ENCODE data around the gene AKR1A1.

The AKR1A1 gene

GRCh38 chr1:45550401-45551351 is at the start of gene AKR1A1:
TSS of gene AKR1A1 (plus strand) at chr1:45550826. CDS start at chr1:45561795, 10,969 bp downstream.
- Histone ChIP-seq H3K4me3 (ENCODE audit: low read depth, low read length) (peak within 1 kb of the TSS; percentile 89), H3K9ac (ENCODE audit: low read depth, low read length) (peak within 1 kb of the TSS; percentile 94), H3K36me3 (ENCODE audit: control insufficient read depth, insufficient read depth, low read length) (peaks cover 36% of the 10 kb centered on the region), H3K27ac (ENCODE audit: low read depth, low read length) (peak within 1 kb of the TSS; percentile 88), H3K9me3 (ENCODE audit: control insufficient read depth, insufficient read depth, low read length) (no peaks in the 10 kb centered on the region), H3K4me1 (ENCODE audit: control insufficient read depth, insufficient read depth, low read length) (peaks cover 6% of the 10 kb centered on the region; the same call in 1 of the 2 replicates), H3K27me3 (ENCODE audit: control insufficient read depth, insufficient read depth, low read length) (no peaks in the 10 kb centered on the region)

DNA sequence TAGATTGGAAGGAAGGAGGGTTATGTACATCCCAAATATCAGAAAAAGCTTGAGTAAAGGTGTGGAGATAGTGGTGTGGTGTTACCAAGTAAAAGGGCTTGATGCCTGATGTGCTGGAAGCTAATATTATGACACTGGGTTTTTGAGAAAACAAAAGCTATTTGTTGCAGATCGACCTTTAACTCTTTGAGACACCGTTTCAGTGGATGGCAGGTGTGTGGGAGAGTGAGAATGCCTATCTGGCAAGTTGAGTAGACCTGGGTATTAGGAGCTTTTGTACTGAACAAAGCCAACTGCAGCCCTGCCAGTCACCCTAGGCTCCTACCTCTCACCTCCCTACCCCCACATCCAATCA is 49.1 kb upstream of the AKR1A1 start:
- no peaks in the 10 kb centered on the region for H3K9me3 ChIP-seq (ENCODE audit: control insufficient read depth, insufficient read depth, low read length)
- H3K9ac ChIP-seq (ENCODE audit: low read depth, low read length): no peak overlapping the region
- H3K4me3 ChIP-seq (ENCODE audit: low read depth, low read length): 0 out of 2 replicates have a peak overlapping the region, but pooled peaks have one; percentile 82
- no peaks in the 10 kb centered on the region for H3K27me3 ChIP-seq (ENCODE audit: control insufficient read depth, insufficient read depth, low read length)
- peaks cover 12% of the 10 kb centered on the region for H3K4me1 ChIP-seq (ENCODE audit: control insufficient read depth, insufficient read depth, low read length)
- H3K36me3 ChIP-seq (ENCODE audit: control insufficient read depth, insufficient read depth, low read length): no peaks in the 10 kb centered on the region
- no peak overlapping the region for H3K27ac ChIP-seq (ENCODE audit: low read depth, low read length)

GRCh38 chr1:45503462-45504360 is 46.9 kb upstream of the AKR1A1 start:
- H3K36me3 ChIP-seq (ENCODE audit: control insufficient read depth, insufficient read depth, low read length): peaks cover 11% of the 10 kb centered on the region
- H3K4me3 ChIP-seq (ENCODE audit: low read depth, low read length): no peak overlapping the region
- H3K4me1 ChIP-seq (ENCODE audit: control insufficient read depth, insufficient read depth, low read length): peaks cover 12% of the 10 kb centered on the region

GRCh38 chr1:45507195-45507594 is 43.4 kb upstream of the AKR1A1 start:
- no peaks in the 10 kb centered on the region for H3K4me1 ChIP-seq (ENCODE audit: control insufficient read depth, insufficient read depth, low read length)
- H3K4me3 ChIP-seq (ENCODE audit: low read depth, low read length): no peak overlapping the region
- peaks cover 45% of the 10 kb centered on the region for H3K36me3 ChIP-seq (ENCODE audit: control insufficient read depth, insufficient read depth, low read length)
- no peaks in the 10 kb centered on the region for H3K27me3 ChIP-seq (ENCODE audit: control insufficient read depth, insufficient read depth, low read length)
- H3K27ac ChIP-seq (ENCODE audit: low read depth, low read length): no peak overlapping the region
- no peaks in the 10 kb centered on the region for H3K9me3 ChIP-seq (ENCODE audit: control insufficient read depth, insufficient read depth, low read length)
- no peak overlapping the region for H3K9ac ChIP-seq (ENCODE audit: low read depth, low read length)

More at GRCh38 chr1:45503462-45504360, 46.9 kb upstream of the AKR1A1 start:
- Histone ChIP-seq H3K9me3 (ENCODE audit: control insufficient read depth, insufficient read depth, low read length) (no peaks in the 10 kb centered on the region), H3K27ac (ENCODE audit: low read depth, low read length) (no peak overlapping the region), H3K27me3 (ENCODE audit: control insufficient read depth, insufficient read depth, low read length) (no peaks in the 10 kb centered on the region), H3K9ac (ENCODE audit: low read depth, low read length) (no peak overlapping the region)

- Histone ChIP-seq H3K36me3 (ENCODE audit: control insufficient read depth, insufficient read depth, low read length) (peaks cover 52% of the 10 kb centered on the region), H3K4me3 (ENCODE audit: low read depth, low read length) (no peak overlapping the region), H3K27me3 (ENCODE audit: control insufficient read depth, insufficient read depth, low read length) (no peaks in the 10 kb centered on the region), H3K9ac (ENCODE audit: low read depth, low read length) (no peak overlapping the region), H3K4me1 (ENCODE audit: control insufficient read depth, insufficient read depth, low read length) (no peaks in the 10 kb centered on the region), H3K9me3 (ENCODE audit: control insufficient read depth, insufficient read depth, low read length) (no peaks in the 10 kb centered on the region), H3K27ac (ENCODE audit: low read depth, low read length) (no peak overlapping the region)
These were observed 42.7 kb upstream of the AKR1A1 start for GRCh38 chr1:45507893-45508292.

DNA sequence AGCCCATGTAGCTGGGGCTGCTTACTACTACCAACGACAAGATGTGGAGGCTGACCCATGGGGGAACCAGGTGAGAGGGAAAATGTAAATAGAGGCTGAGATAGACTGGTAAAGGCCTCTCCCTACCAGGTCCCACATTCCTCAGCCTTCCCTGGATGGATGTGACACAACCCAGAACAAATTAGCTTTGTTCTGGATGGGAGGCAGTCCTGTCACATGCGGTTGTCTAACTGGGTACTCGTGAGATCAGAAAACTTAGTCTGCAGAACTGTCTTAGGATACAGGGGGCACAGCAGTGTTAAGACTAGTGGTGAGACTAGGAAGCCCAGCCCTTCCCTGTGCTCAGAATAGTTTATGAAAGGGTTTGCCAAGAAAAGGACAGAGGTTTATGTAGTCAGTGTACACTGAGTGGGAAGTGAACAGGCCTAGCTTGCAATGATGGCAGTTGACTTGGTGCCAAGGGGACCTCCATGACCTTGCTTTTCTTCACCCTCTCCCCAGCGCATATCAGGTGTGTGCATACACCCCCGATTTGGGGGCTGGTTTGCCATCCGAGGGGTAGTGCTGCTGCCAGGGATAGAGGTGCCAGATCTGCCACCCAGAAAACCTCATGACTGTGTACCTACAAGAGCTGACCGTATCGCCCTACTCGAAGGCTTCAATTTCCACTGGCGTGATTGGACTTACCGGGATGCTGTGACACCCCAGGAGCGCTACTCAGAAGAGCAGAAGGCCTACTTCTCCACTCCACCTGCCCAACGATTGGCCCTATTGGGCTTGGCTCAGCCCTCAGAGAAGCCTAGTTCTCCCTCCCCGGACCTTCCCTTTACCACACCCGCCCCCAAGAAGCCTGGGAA is 42.1 kb upstream of the AKR1A1 start:
- no peaks in the 10 kb centered on the region for H3K4me1 ChIP-seq (ENCODE audit: control insufficient read depth, insufficient read depth, low read length)
- no peaks in the 10 kb centered on the region for H3K9me3 ChIP-seq (ENCODE audit: control insufficient read depth, insufficient read depth, low read length)
- no peak overlapping the region for H3K27ac ChIP-seq (ENCODE audit: low read depth, low read length)
- no peak overlapping the region for H3K4me3 ChIP-seq (ENCODE audit: low read depth, low read length)
- H3K27me3 ChIP-seq (ENCODE audit: control insufficient read depth, insufficient read depth, low read length): no peaks in the 10 kb centered on the region
- H3K36me3 ChIP-seq (ENCODE audit: control insufficient read depth, insufficient read depth, low read length): peaks cover 59% of the 10 kb centered on the region
- no peak overlapping the region for H3K9ac ChIP-seq (ENCODE audit: low read depth, low read length)

GRCh38 chr1:45510036-45510971 is 40.3 kb upstream of the AKR1A1 start:
- no peaks in the 10 kb centered on the region for H3K27me3 ChIP-seq (ENCODE audit: control insufficient read depth, insufficient read depth, low read length)
- H3K27ac ChIP-seq (ENCODE audit: low read depth, low read length): no peak overlapping the region
- H3K9me3 ChIP-seq (ENCODE audit: control insufficient read depth, insufficient read depth, low read length): no peaks in the 10 kb centered on the region
- no peak overlapping the region for H3K9ac ChIP-seq (ENCODE audit: low read depth, low read length)
- no peaks in the 10 kb centered on the region for H3K4me1 ChIP-seq (ENCODE audit: control insufficient read depth, insufficient read depth, low read length)
- H3K4me3 ChIP-seq (ENCODE audit: low read depth, low read length): no peak overlapping the region
- H3K36me3 ChIP-seq (ENCODE audit: control insufficient read depth, insufficient read depth, low read length): peaks cover 76% of the 10 kb centered on the region

GRCh38 chr1:45510972-45511527 is 39.6 kb upstream of the AKR1A1 start:
- H3K36me3 ChIP-seq (ENCODE audit: control insufficient read depth, insufficient read depth, low read length): peaks cover 83% of the 10 kb centered on the region
- no peak overlapping the region for H3K4me3 ChIP-seq (ENCODE audit: low read depth, low read length)
- no peaks in the 10 kb centered on the region for H3K27me3 ChIP-seq (ENCODE audit: control insufficient read depth, insufficient read depth, low read length)
- H3K27ac ChIP-seq (ENCODE audit: low read depth, low read length): no peak overlapping the region
- H3K9me3 ChIP-seq (ENCODE audit: control insufficient read depth, insufficient read depth, low read length): no peaks in the 10 kb centered on the region
- no peaks in the 10 kb centered on the region for H3K4me1 ChIP-seq (ENCODE audit: control insufficient read depth, insufficient read depth, low read length)
- H3K9ac ChIP-seq (ENCODE audit: low read depth, low read length): no peak overlapping the region

DNA sequence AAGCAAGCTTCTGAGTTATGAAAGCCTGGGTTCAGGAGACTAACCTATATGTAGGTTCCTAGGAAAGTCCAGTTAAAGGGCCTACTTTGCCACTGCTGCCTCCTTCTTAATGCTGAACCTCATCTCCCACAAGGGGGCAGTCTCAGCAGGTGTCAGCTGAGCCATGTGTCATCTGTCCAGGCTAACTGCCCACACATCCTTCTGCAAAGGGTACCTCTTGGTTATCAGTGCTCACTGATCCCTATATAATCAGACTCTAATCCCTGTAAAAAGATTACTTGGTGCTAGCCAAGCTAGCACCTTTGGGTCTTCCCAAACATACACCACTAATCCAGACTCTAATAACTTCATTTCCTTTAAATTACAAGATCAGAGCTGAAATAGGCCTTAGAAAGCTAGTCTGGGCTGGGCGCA is 38.0 kb upstream of the AKR1A1 start:
- H3K9ac ChIP-seq (ENCODE audit: low read depth, low read length): no peak overlapping the region
- H3K4me1 ChIP-seq (ENCODE audit: control insufficient read depth, insufficient read depth, low read length): no peaks in the 10 kb centered on the region
- peaks cover 96% of the 10 kb centered on the region for H3K36me3 ChIP-seq (ENCODE audit: control insufficient read depth, insufficient read depth, low read length)
- H3K4me3 ChIP-seq (ENCODE audit: low read depth, low read length): no peak overlapping the region
- H3K9me3 ChIP-seq (ENCODE audit: control insufficient read depth, insufficient read depth, low read length): no peaks in the 10 kb centered on the region
- no peak overlapping the region for H3K27ac ChIP-seq (ENCODE audit: low read depth, low read length)
- H3K27me3 ChIP-seq (ENCODE audit: control insufficient read depth, insufficient read depth, low read length): no peaks in the 10 kb centered on the region
